HEK293T (cell line): ENCODE measurements around the gene NAT9.
A peak's percentile ranks its signal among the peaks of the same experiment; 100 is the strongest.

ENCODE experiments used
- CTCF ChIA-PET: fragments of 350-600 bp; formaldehyde crosslinking; extraction: SDS; loops from one replicate; lab custom pipeline; 2021; ENCODE audit warnings: antibody characterized with exemption, inconsistent platforms; lab: Yijun Ruan, JAX
- POLR2A ChIA-PET: fragments of 350-600 bp; formaldehyde crosslinking; extraction: SDS; loops from one replicate; lab custom pipeline; 2020; ENCODE audit warnings: antibody characterized with exemption, inconsistent platforms; lab: Yijun Ruan, JAX
- DNase-seq: peaks from one replicate; pipeline ENCODE4 v3.0.0; 2012; ENCODE audit warnings: mixed read lengths; ENCODE audit errors: extremely low spot score
- ARNT ChIP-seq: fragments of 450-650 bp; IDR thresholded peaks from 2 replicates; pipeline ENCODE4 v1.6.1; 2017; ENCODE audit warnings: mild to moderate bottlenecking
- BHLHE40 ChIP-seq: fragments of 450-650 bp; IDR thresholded peaks from 2 replicates; pipeline ENCODE4 v1.6.1; 2016; ENCODE audit warnings: mild to moderate bottlenecking, moderate library complexity, borderline replicate concordance
- CTBP1 ChIP-seq: fragments of 450-650 bp; IDR thresholded peaks from 2 replicates; pipeline ENCODE4 v1.6.1; 2016; ENCODE audit warnings: borderline replicate concordance
- ELF4 ChIP-seq: fragments of 450-650 bp; IDR thresholded peaks from 2 replicates; pipeline ENCODE4 v1.6.1; 2017; ENCODE audit warnings: antibody characterized with exemption
- FOXA1 ChIP-seq: fragments of 450-650 bp; IDR thresholded peaks from 2 replicates; pipeline ENCODE4 v1.6.1; 2016; ENCODE audit warnings: mild to moderate bottlenecking
- FOXK2 ChIP-seq: fragments of 450-650 bp; IDR thresholded peaks from 2 replicates; pipeline ENCODE4 v1.6.1; 2016; ENCODE audit warnings: mild to moderate bottlenecking
- FOXM1 ChIP-seq: fragments of 450-650 bp; IDR thresholded peaks from 2 replicates; pipeline ENCODE4 v1.6.1; 2017; ENCODE audit warnings: mild to moderate bottlenecking, borderline replicate concordance
- HDGF ChIP-seq: fragments of 450-650 bp; IDR thresholded peaks from 2 replicates; pipeline ENCODE4 v1.6.1; 2017; ENCODE audit warnings: antibody characterized with exemption, borderline replicate concordance
- L3MBTL2 ChIP-seq: fragments of 450-650 bp; conservative IDR thresholded peaks from 2 replicates; pipeline ENCODE4 v1.6.1; 2016; ENCODE audit warnings: mild to moderate bottlenecking
- LEF1 ChIP-seq: fragments of 450-650 bp; IDR thresholded peaks from 2 replicates; pipeline ENCODE4 v1.6.1; 2017; ENCODE audit warnings: mild to moderate bottlenecking, borderline replicate concordance
- NFRKB ChIP-seq: fragments of 450-650 bp; IDR thresholded peaks from 2 replicates; pipeline ENCODE4 v1.6.1; 2016; ENCODE audit warnings: mild to moderate bottlenecking, moderate library complexity
- PKNOX1 ChIP-seq: fragments of 450-650 bp; IDR thresholded peaks from 2 replicates; pipeline ENCODE4 v1.6.1; 2016
- SP1 ChIP-seq: fragments of 450-650 bp; IDR thresholded peaks from 2 replicates; pipeline ENCODE4 v1.6.1; 2017
- SUZ12 ChIP-seq: fragments of 450-650 bp; IDR thresholded peaks from 2 replicates; pipeline ENCODE4 v1.6.1; 2016; ENCODE audit warnings: mild to moderate bottlenecking
- TARDBP ChIP-seq: fragments of 450-650 bp; IDR thresholded peaks from 2 replicates; pipeline ENCODE4 v1.6.1; 2016
- ZNF384 ChIP-seq: fragments of 450-650 bp; IDR thresholded peaks from 2 replicates; pipeline ENCODE4 v1.6.1; 2016

NAT9 gene

GRCh38 chr17:74738051-74738996 lies 37.8 kb downstream of the NAT9 start:
- DNase-seq: no peak
- ChIA-PET POLR2A (interaction anchor here (1.0 to 1.4 kb wide), 3 partner anchors 31 to 135 kb away, joined by 4 to 8 read pairs (median 4); partner anchors contain the start of genes FDXR and NAT9), CTCF (interaction anchor here (0.6 to 3.5 kb wide), 10 partner anchors 8 to 172 kb away, joined by 3 to 57 read pairs (median 5); partner anchors contain the start of genes FDXR and NAT9)
- no peak for TF ChIP-seq TARDBP
- no peak for TF ChIP-seq LEF1
- no peak for TF ChIP-seq HDGF
- no peak for TF ChIP-seq FOXA1
- no peak for TF ChIP-seq L3MBTL2
- no peak for TF ChIP-seq SUZ12
- no peak for TF ChIP-seq PKNOX1
- no peak for TF ChIP-seq ZNF384
- no peak for TF ChIP-seq ELF4
- no peak for TF ChIP-seq NFRKB
- no peak for TF ChIP-seq SP1
- no peak for TF ChIP-seq ARNT
- no peak for TF ChIP-seq FOXM1
- no peak for TF ChIP-seq CTBP1
- TF ChIP-seq BHLHE40: no peak

GRCh38 chr17:74737299-74738050 lies 38.7 kb downstream of the NAT9 start:
- TF ChIP-seq FOXM1: no peak
- peak; percentile 52 for DNase-seq
- ChIA-PET CTCF (interaction anchor here (0.6 to 3.5 kb wide), 14 partner anchors 9 to 171 kb away, joined by 3 to 57 read pairs (median 4); partner anchors contain the start of genes CD300LD, FDXR and NAT9), POLR2A (interaction anchor here (1.0 to 1.4 kb wide), 3 partner anchors 32 to 136 kb away, joined by 4 to 8 read pairs (median 4); partner anchors contain the start of genes FDXR and NAT9)

- TF ChIP-seq LEF1 (no peak), L3MBTL2 (no peak), PKNOX1 (no peak), SP1 (no peak), ARNT (no peak), FOXM1 (no peak), NFRKB (no peak), HDGF (no peak), BHLHE40 (no peak), TARDBP (no peak), CTBP1 (no peak)
- DNase-seq: no peak
- CTCF ChIA-PET: interaction anchor here (0.8 to 3.5 kb wide), 13 partner anchors 9 to 170 kb away, joined by 3 to 57 read pairs (median 4); partner anchors contain the start of genes CD300LD and NAT9
- POLR2A ChIA-PET: interaction anchor here (1.0 to 1.6 kb wide), 4 partner anchors 33 to 530 kb away, joined by 4 to 6 read pairs (median 5); partner anchors contain the start of genes FDXR and NAT9
Measured at GRCh38 chr17:74736513-74737298, 39.4 kb downstream of the NAT9 start, which contains the start of gene RAB37. Gene RAB37, plus strand, starts transcription at chr17:74737256. Its CDS starts 17 bp downstream, at chr17:74737273.

- CTCF ChIA-PET: no interaction called here
- POLR2A ChIA-PET: no interaction called here
- no peak for DNase-seq
- TF ChIP-seq BHLHE40 (no peak), PKNOX1 (no peak), ELF4 (no peak), ZNF384 (no peak), TARDBP (no peak), SUZ12 (no peak), FOXM1 (no peak), SP1 (no peak), LEF1 (no peak), CTBP1 (no peak), FOXK2 (no peak), HDGF (no peak), L3MBTL2 (no peak), FOXA1 (no peak), ARNT (no peak), NFRKB (no peak)
Measured at GRCh38 chr17:74734256-74734655, 41.9 kb downstream of the NAT9 start.
